22Rv1 (cell line): ENCODE results near the gene BCAP29.

Source experiments
- H3K27ac ChIP-seq: fragments of 450-650 bp; 2 replicates; pipeline ENCODE4 v1.5.1; 2017
- ZFX ChIP-seq: fragments of 450-650 bp; IDR thresholded peaks from 2 replicates; pipeline ENCODE4 v1.6.1; 2017; ENCODE audit warnings: antibody characterized with exemption, borderline replicate concordance
- TF ChIP-seq, protein P1 (sequence below): fragments of 450-650 bp; IDR thresholded peaks from 2 replicates; pipeline ENCODE4 v1.5.1; 2017; ENCODE audit warnings: mild to moderate bottlenecking

The BCAP29 gene

GRCh38 chr7:107564553-107565298, 15.3 kb upstream of the BCAP29 start:
- TF ChIP-seq ZFX = no peak
- TF ChIP-seq, protein P1, sequence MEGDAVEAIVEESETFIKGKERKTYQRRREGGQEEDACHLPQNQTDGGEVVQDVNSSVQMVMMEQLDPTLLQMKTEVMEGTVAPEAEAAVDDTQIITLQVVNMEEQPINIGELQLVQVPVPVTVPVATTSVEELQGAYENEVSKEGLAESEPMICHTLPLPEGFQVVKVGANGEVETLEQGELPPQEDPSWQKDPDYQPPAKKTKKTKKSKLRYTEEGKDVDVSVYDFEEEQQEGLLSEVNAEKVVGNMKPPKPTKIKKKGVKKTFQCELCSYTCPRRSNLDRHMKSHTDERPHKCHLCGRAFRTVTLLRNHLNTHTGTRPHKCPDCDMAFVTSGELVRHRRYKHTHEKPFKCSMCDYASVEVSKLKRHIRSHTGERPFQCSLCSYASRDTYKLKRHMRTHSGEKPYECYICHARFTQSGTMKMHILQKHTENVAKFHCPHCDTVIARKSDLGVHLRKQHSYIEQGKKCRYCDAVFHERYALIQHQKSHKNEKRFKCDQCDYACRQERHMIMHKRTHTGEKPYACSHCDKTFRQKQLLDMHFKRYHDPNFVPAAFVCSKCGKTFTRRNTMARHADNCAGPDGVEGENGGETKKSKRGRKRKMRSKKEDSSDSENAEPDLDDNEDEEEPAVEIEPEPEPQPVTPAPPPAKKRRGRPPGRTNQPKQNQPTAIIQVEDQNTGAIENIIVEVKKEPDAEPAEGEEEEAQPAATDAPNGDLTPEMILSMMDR = no peak
- H3K27ac ChIP-seq = peak overlapping the region; percentile 87

GRCh38 chr7:107570298-107570697, 9.7 kb upstream of the BCAP29 start:
- TF ChIP-seq, protein P1 = no peak
- no peak for TF ChIP-seq ZFX

DNA sequence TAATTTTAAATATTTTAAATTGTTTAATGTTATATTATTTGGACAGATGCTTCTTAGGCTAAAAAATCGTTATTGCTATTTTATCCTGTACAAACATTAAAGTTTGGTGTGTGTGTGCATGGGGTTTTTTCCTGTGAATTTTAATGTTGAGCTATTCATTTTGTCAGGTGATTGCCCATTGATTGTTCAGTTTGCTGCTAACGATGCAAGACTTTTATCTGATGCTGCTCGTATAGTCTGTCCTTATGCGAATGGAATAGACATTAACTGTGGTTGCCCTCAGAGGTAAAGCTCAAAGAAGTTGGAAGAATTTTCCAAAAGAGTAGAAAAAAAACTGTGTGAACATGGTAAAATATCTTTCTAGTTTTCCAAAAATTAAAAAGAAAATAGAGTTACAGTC, 6.5 kb upstream of the BCAP29 start:
- H3K27ac ChIP-seq = no peak overlapping the region
- TF ChIP-seq, protein P1 = no peak
- TF ChIP-seq ZFX = no peak

More at GRCh38 chr7:107570298-107570697, 9.7 kb upstream of the BCAP29 start:
- no peak overlapping the region for H3K27ac ChIP-seq

GRCh38 chr7:107579554-107579884, 527 bp upstream of the BCAP29 start:
- H3K27ac ChIP-seq = peak overlapping the region; percentile 66
- TF ChIP-seq, protein P1 = no peak
- TF ChIP-seq ZFX = no peak

GRCh38 chr7:107580716-107581383, 804 bp downstream of the BCAP29 start:
- no peak for TF ChIP-seq ZFX
- TF ChIP-seq, protein P1 = no peak; the same call in 1 of the 2 replicates
- peak overlapping the region; percentile 66 for H3K27ac ChIP-seq

DNA sequence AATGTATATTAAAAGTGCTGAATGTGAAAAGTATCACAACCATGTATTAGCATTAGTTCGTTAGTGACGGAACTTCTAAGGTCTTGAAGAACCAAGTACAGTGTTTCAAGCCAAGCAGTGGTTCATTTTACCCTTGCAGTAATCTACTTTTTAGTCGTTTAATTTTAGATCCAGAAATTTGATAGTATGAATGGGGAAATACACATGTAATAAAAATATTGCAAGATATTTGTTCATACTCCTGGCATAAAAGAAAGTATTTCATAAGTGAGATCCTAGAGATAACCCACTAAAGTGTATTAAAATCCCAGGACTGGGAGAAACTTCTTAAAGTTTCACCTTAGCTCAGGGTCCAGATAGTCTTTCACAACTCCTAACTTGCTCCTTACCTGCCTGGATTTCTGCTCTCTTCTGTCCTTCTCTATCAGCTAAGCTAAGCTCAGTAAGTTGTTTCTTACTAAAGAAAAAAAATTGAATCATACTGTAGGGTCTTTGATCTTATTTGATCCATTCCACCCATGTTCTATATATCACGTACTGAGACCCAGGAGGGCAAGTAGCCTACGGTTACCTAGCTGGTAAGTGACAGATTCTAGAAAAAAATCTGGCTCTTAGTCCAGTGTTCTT, 1.5 kb downstream of the BCAP29 start:
- no peak for TF ChIP-seq ZFX
- TF ChIP-seq, protein P1 = no peak
- no peak overlapping the region for H3K27ac ChIP-seq

DNA sequence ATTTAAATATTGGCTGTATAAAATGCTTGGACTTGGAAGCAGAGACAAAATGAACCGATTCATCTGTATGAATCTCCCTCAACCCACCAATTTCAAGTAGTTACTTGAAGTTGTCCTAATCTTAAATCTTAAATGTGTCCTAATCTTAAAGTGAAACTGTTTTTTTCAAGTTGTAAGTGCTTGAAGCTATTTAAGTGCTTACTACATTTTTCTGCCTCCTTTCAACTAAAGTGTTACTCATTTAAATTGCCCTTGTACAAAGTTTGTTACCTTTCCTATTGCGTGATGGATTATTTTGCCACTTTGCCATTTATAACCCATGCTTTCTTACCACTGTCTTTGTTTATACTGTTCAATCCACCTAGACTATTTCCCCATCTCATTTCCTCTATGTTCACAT, 2.8 kb downstream of the BCAP29 start:
- no peak overlapping the region for H3K27ac ChIP-seq
- TF ChIP-seq, protein P1 = no peak
- no peak for TF ChIP-seq ZFX
